BLaER1 treated with 17β-estradiol and CSF1 and Interleukin-3, amounts not matched to agents 10 nM and 100 nM (cell line): ENCODE measurements around the gene POLR1B.
A peak's percentile ranks its signal among the peaks of the same experiment; 100 is the strongest.

Experiments used
- H3K27ac ChIP-seq, 11 experiments: shearing (Covaris generic); formaldehyde crosslinking; 2 replicates each; pipeline ENCODE4 v1.8.1; 2022
- H3K27me3 ChIP-seq, 11 experiments: shearing (Covaris generic); formaldehyde crosslinking; 2 replicates each; pipeline ENCODE4 v1.8.1; 2022
- H3K36me3 ChIP-seq, 11 experiments: shearing (Covaris generic); formaldehyde crosslinking; 2 replicates each; pipeline ENCODE4 v1.8.1; 2022
- H3K4me1 ChIP-seq, 10 experiments: shearing (Covaris generic); formaldehyde crosslinking; 2 replicates each; pipeline ENCODE4 v1.8.1; 2022
- H3K4me2 ChIP-seq, 11 experiments: shearing (Covaris generic); formaldehyde crosslinking; 2 replicates each; pipeline ENCODE4 v1.8.1; 2022
- H3K4me3 ChIP-seq, 10 experiments: shearing (Covaris generic); formaldehyde crosslinking; 2 replicates each; pipeline ENCODE4 v1.8.1; 2022
- H3K9ac ChIP-seq, 11 experiments: shearing (Covaris generic); formaldehyde crosslinking; 2 replicates each; pipeline ENCODE4 v1.8.1; 2022
- H3K9me3 ChIP-seq, 11 experiments: shearing (Covaris generic); formaldehyde crosslinking; replicated peaks in 1 of 11; 2 replicates each; pipeline ENCODE4 v1.8.1; 2022
- H4K20me1 ChIP-seq, 11 experiments: shearing (Covaris generic); formaldehyde crosslinking; 2 replicates each; pipeline ENCODE4 v1.8.1; 2022
- Cebpa-rat ChIP-seq, 11 experiments: shearing (Covaris generic); IDR thresholded peaks; 2 replicates each; pipeline ENCODE4 v1.8.1; 2022

The POLR1B gene

GRCh38 chr2:112626604-112627059, 84.4 kb downstream of the POLR1B start:
- Histone ChIP-seq H3K36me3 (no peaks in the 10 kb centered on the region), H3K27me3 (no peaks in the 10 kb centered on the region), H3K9ac (peak overlapping the region; percentile 7 to 89 (median 82); a peak in 21 of 22 replicates), H3K9me3 (no peaks in the 10 kb centered on the region), H3K27ac (peak overlapping the region; percentile 60 to 98 (median 94); a peak in 21 of 22 replicates), H3K4me3 (peak overlapping the region in 8 of 10 experiments; percentile 19 to 62 (median 47); a peak in 12 of 20 replicates), H4K20me1 (no peaks in the 10 kb centered on the region), H3K4me1 (peaks cover 53 to 98% (median 79%) of the 10 kb centered on the region in 10 experiments), H3K4me2 (peak overlapping the region; percentile 77 to 97 (median 89))
- TF ChIP-seq Cebpa-rat (IDR thresholded peaks at IDR 0.05) = no peak
